HCT116 (cell line): ENCODE results near the gene DLG5. TPM values are rescaled to one million over a fixed set of nuclear protein-coding genes. Genes with fewer than 3 reads are reported as not detected.
A peak's percentile ranks its signal among the peaks of the same experiment; 100 is the strongest.

Experiments used
- ATAC-seq: fragments of 200-7000 bp; cut with Tn5 transposase; 2 replicates; pipeline ENCODE4 v1.9.1; 2020; ENCODE audit warnings: mild to moderate bottlenecking, moderate library complexity
- BruUV-seq: library from RNA; stranded (reverse); fragments of 400-500 nt; replicated peaks from 2 replicates; lab custom pipeline; 2021; lab: Mats Ljungman, UMichigan
- CTCF ChIA-PET: fragments of 300-600 bp; sonication (Branson Sonifier 250); formaldehyde crosslinking; loops from one replicate; lab custom pipeline; 2021; ENCODE audit warnings: antibody characterized with exemption; lab: Charles Lee
- POLR2A ChIA-PET: fragments of 300-600, 350-600 bp; sonication (Branson Sonifier 250); formaldehyde crosslinking; loops from one replicate; lab custom pipeline; 2021; ENCODE audit warnings: antibody characterized with exemption; lab: Charles Lee
- RAD21 ChIA-PET, 2 experiments: fragments of 300-600 bp; sonication (Branson Sonifier 250); formaldehyde crosslinking; loops; one replicate each; lab custom pipeline; 2023; ENCODE audit warnings: low total read pairs in 2 of 2; ENCODE audit not compliant: uncharacterized antibody in 2 of 2, unreplicated experiment in 2 of 2, low non-redundant PET in 1 of 2; lab: Charles Lee
- DNase-seq: peaks from one replicate; pipeline ENCODE4 v3.0.0-alpha.2; 2010; ENCODE audit warnings: low read depth, low spot score
- H2AFZ ChIP-seq: fragments of 200-600 bp; shearing (Covaris generic), sonication (generic); 2 replicates; pipeline ENCODE4 v1.6.1; 2017; ENCODE audit warnings: low read depth, mixed run types, mixed read lengths, antibody characterized with exemption, low read length; ENCODE audit not compliant: poor library complexity, severe bottlenecking
- H3K27ac ChIP-seq: 2 replicates; pipeline ENCODE4 v1.5.1; 2012; ENCODE audit warnings: low read depth, low read length
- H3K27me3 ChIP-seq: fragments of 200-600 bp; sonication (generic); 2 replicates; pipeline ENCODE4 v1.6.1; 2016; ENCODE audit warnings: mixed run types, low read length, mixed read lengths; ENCODE audit not compliant: insufficient read depth
- H3K36me3 ChIP-seq, 2 experiments: fragments of 200-500 bp in 1 of 2; fragments of 200-600 bp in 1 of 2; sonication (Bioruptor generic) in 1 of 2; sonication (generic) in 1 of 2; 2 replicates each; pipeline versions ENCODE4 v1.5.1 to v1.6.1; 2014 to 2016; ENCODE audit warnings: low read length in 2 of 2, inconsistent platforms in 1 of 2, mixed read lengths in 1 of 2, mixed run types in 1 of 2; ENCODE audit not compliant: insufficient read depth in 2 of 2, control insufficient read depth in 1 of 2
- H3K4me1 ChIP-seq, 2 experiments: fragments of 200-600 bp in 1 of 2; sonication (generic) in 1 of 2; 2 replicates each; pipeline versions ENCODE4 v1.5.1 to v1.6.1; 2012 to 2017; ENCODE audit warnings: low read length in 2 of 2, inconsistent platforms in 1 of 2, mild to moderate bottlenecking in 1 of 2, mixed read lengths in 1 of 2, mixed run types in 1 of 2, moderate library complexity in 1 of 2; ENCODE audit not compliant: insufficient read depth in 2 of 2, control insufficient read depth in 1 of 2
- H3K4me2 ChIP-seq: fragments of 200-600 bp; sonication (generic); 2 replicates; pipeline ENCODE4 v1.6.1; 2017; ENCODE audit warnings: mixed run types, low read length, mixed read lengths
- H3K4me3 ChIP-seq, 2 experiments: fragments of 200-600 bp in 1 of 2; sonication (generic) in 1 of 2; replicated peaks in 1 of 2; 2 replicates each; pipeline ENCODE4 v1.5.1; 2011 to 2016; ENCODE audit warnings: low read length in 2 of 2, control low read depth in 1 of 2, low read depth in 1 of 2, mild to moderate bottlenecking in 1 of 2, mixed read lengths in 1 of 2, mixed run types in 1 of 2
- H3K79me2 ChIP-seq: fragments of 200-600 bp; sonication (generic); 2 replicates; pipeline ENCODE4 v1.6.1; 2017; ENCODE audit warnings: mild to moderate bottlenecking, mixed run types, low read length, moderate library complexity, mixed read lengths; ENCODE audit not compliant: insufficient read depth
- H3K9ac ChIP-seq: fragments of 200-600 bp; sonication (generic); 2 replicates; pipeline ENCODE4 v1.6.1; 2016; ENCODE audit warnings: low read length, mixed read lengths
- H3K9me2 ChIP-seq: fragments of 200-600 bp; sonication (generic), shearing (Covaris generic); 2 replicates; pipeline ENCODE4 v1.6.1; 2017; ENCODE audit warnings: mixed run types, mild to moderate bottlenecking, moderate library complexity; ENCODE audit not compliant: insufficient read depth
- H3K9me3 ChIP-seq, 2 experiments: fragments of 200-500 bp in 1 of 2; fragments of 200-600 bp in 1 of 2; sonication (Bioruptor generic) in 1 of 2; sonication (generic) in 1 of 2; 2 replicates each; pipeline ENCODE4 v1.6.1; 2014 to 2017; ENCODE audit warnings: low read length in 2 of 2, mixed read lengths in 2 of 2, inconsistent platforms in 1 of 2, low read depth in 1 of 2, mild to moderate bottlenecking in 1 of 2, mixed run types in 1 of 2, moderate library complexity in 1 of 2; ENCODE audit not compliant: control insufficient read depth in 1 of 2, insufficient read depth in 1 of 2
- H4K20me1 ChIP-seq: fragments of 200-600 bp; sonication (generic), shearing (Covaris generic); 2 replicates; pipeline ENCODE4 v1.6.1; 2017; ENCODE audit warnings: mixed run types, mild to moderate bottlenecking, moderate library complexity; ENCODE audit not compliant: insufficient read depth
- CEBPB ChIP-seq: IDR thresholded peaks from 2 replicates; pipeline ENCODE4 v1.6.1; 2012; ENCODE audit warnings: low read depth
- EZH2phosphoT487 ChIP-seq: fragments of 200-600 bp; IDR thresholded peaks from 2 replicates; pipeline ENCODE4 v1.6.1; 2018; ENCODE audit warnings: antibody characterized with exemption, borderline replicate concordance
- MAX ChIP-seq: IDR thresholded peaks from 2 replicates; pipeline ENCODE4 v1.6.1; 2012
- REST ChIP-seq: IDR thresholded peaks from 2 replicates; pipeline ENCODE4 v1.6.1; 2012; ENCODE audit warnings: low read depth
- SIN3A ChIP-seq: IDR thresholded peaks from 2 replicates; pipeline ENCODE4 v1.6.1; 2012; ENCODE audit warnings: low read depth
- TCF7L2 ChIP-seq: IDR thresholded peaks from 2 replicates; pipeline ENCODE4 v1.7.0; 2011; ENCODE audit warnings: borderline replicate concordance, inconsistent platforms; ENCODE audit not compliant: insufficient read depth, insufficient read length; ENCODE audit errors: extremely low read depth
- YY1 ChIP-seq: IDR thresholded peaks from 2 replicates; pipeline ENCODE4 v1.6.1; 2011; ENCODE audit warnings: low read length, low read depth, moderate library complexity, mild to moderate bottlenecking; ENCODE audit not compliant: insufficient replicate concordance; ENCODE audit errors: extremely low read depth
- ZBTB33 ChIP-seq: IDR thresholded peaks from 2 replicates; pipeline ENCODE4 v1.6.1; 2011; ENCODE audit warnings: mild to moderate bottlenecking, low read length, moderate library complexity; ENCODE audit not compliant: insufficient replicate concordance; ENCODE audit errors: extremely low read depth
- ZNF274 ChIP-seq: fragments of 200-500 bp; sonication (Bioruptor generic); IDR thresholded peaks from 2 replicates; pipeline ENCODE4 v1.6.1; 2014; ENCODE audit warnings: mild to moderate bottlenecking, low read depth, low read length, inconsistent platforms
- intact Hi-C: fragments of 100-400 bp; cut with micrococcal nuclease; formaldehyde crosslinking; loops from 2 replicates; pipeline ENCODE4 v1.10.0; 2022
- total RNA-seq: library from RNA; stranded (reverse); gene quantifications from one replicate; pipeline ENCODE4 v1.2.1, GENCODE V29; 2021; ENCODE audit not compliant: unreplicated experiment
- TF ChIP-seq, protein P1 (sequence below), 3 experiments: fragments of 200-600 bp in 1 of 3; sonication (generic) in 1 of 3; IDR thresholded peaks in 2 of 3; conservative IDR thresholded peaks in 1 of 3; 2 replicates each; pipeline ENCODE4 v1.5.1; 2012 to 2017; ENCODE audit warnings: low read depth in 2 of 3, low read length in 2 of 3, antibody characterized with exemption in 1 of 3, borderline replicate concordance in 1 of 3, control low read depth in 1 of 3, mild to moderate bottlenecking in 1 of 3, mixed read lengths in 1 of 3, mixed run types in 1 of 3, moderate library complexity in 1 of 3; ENCODE audit not compliant: insufficient read depth in 1 of 3
- TF ChIP-seq, protein P2 (sequence below): IDR thresholded peaks from 2 replicates; pipeline ENCODE4 v1.6.1; 2012

Gene DLG5
- total RNA-seq, 1 experiment from 2014 or later: 44.8 TPM

DNA sequence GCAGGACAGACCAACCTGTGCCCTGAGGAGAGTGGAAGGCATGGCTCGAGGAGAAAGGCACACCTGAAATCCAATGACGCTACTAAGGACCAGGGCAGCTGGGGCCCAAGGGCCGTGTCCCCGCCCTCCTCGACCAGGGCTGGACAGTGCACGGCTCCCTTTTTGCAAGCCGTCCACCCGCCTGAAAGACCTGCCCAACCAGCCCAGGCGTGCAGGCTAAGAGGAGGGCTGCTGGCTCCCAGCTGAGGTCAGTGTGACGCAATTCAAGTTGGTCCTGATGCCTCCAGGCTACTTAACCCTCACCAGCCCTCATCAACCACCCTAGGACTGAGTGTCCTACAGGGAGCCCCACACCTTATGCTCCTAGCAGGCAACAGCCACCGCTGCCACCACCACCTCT, 69.3 kb downstream of the DLG5 start:
- RAD21 ChIA-PET: no interaction called here
- BruUV-seq: no TSS peak
- Histone ChIP-seq H3K9me3 (no peaks in the 10 kb centered on the region), H4K20me1 (0 out of 2 replicates have a peak, but pooled peaks cover 3% of the 10 kb centered on the region), H3K27me3 (no peaks in the 10 kb centered on the region), H3K36me3 (peaks cover 0 to 8% of the 10 kb centered on the region in 2 experiments; a peak in 2 of 4 replicates), H3K4me3 (no peak overlapping the region), H3K79me2 (peaks cover 16% of the 10 kb centered on the region), H3K4me2 (no peak overlapping the region), H3K27ac (no peak overlapping the region), H3K9ac (no peak overlapping the region), H3K4me1 (no peaks in the 10 kb centered on the region), H2AFZ (no peak overlapping the region), H3K9me2 (no peaks in the 10 kb centered on the region)
- CTCF ChIA-PET: no interaction called here
- DNase-seq (no peak), ATAC-seq (peak; percentile 34; the same call in 1 of the 2 replicates)
- TF ChIP-seq MAX (no peak), YY1 (no peak), CEBPB (peak; percentile 31; the same call in 1 of the 2 replicates)
- TF ChIP-seq, protein P1, sequence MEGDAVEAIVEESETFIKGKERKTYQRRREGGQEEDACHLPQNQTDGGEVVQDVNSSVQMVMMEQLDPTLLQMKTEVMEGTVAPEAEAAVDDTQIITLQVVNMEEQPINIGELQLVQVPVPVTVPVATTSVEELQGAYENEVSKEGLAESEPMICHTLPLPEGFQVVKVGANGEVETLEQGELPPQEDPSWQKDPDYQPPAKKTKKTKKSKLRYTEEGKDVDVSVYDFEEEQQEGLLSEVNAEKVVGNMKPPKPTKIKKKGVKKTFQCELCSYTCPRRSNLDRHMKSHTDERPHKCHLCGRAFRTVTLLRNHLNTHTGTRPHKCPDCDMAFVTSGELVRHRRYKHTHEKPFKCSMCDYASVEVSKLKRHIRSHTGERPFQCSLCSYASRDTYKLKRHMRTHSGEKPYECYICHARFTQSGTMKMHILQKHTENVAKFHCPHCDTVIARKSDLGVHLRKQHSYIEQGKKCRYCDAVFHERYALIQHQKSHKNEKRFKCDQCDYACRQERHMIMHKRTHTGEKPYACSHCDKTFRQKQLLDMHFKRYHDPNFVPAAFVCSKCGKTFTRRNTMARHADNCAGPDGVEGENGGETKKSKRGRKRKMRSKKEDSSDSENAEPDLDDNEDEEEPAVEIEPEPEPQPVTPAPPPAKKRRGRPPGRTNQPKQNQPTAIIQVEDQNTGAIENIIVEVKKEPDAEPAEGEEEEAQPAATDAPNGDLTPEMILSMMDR (IDR thresholded peaks at IDR 0.05 in 2 of 3, conservative IDR thresholded peaks at IDR 0.05 in 1 of 3; ENCODE audit: borderline replicate concordance in 1 of 3, insufficient read depth in 1 of 3, low read depth in 2 of 3, low read length in 2 of 3): no peak
- intact Hi-C loops: no loop called here
- POLR2A ChIA-PET: no interaction called here

GRCh38 chr10:77856566-77856965, 70.0 kb downstream of the DLG5 start:
- H3K9me2 ChIP-seq: no peaks in the 10 kb centered on the region
- H3K4me3 ChIP-seq: no peak overlapping the region
- intact Hi-C loops: no loop called here
- peaks cover 13% of the 10 kb centered on the region for H3K79me2 ChIP-seq
- ChIA-PET RAD21 (no interaction called here), CTCF (no interaction called here), POLR2A (no interaction called here)
- no peaks in the 10 kb centered on the region for H4K20me1 ChIP-seq
- no peaks in the 10 kb centered on the region for H3K4me1 ChIP-seq
- ATAC-seq (no peak), DNase-seq (no peak)
- TF ChIP-seq ZBTB33 (no peak), YY1 (no peak), SIN3A (no peak), ZNF274 (no peak), EZH2phosphoT487 (no peak), REST (no peak), TCF7L2 (no peak)
- TF ChIP-seq, protein P2, sequence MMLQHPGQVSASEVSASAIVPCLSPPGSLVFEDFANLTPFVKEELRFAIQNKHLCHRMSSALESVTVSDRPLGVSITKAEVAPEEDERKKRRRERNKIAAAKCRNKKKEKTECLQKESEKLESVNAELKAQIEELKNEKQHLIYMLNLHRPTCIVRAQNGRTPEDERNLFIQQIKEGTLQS: no peak
- H3K9me3 ChIP-seq: no peaks in the 10 kb centered on the region
- H3K4me2 ChIP-seq: no peak overlapping the region
- no peaks in the 10 kb centered on the region for H3K27me3 ChIP-seq
- H3K9ac ChIP-seq: no peak overlapping the region
- H3K27ac ChIP-seq: no peak overlapping the region
- BruUV-seq: no TSS peak
- H2AFZ ChIP-seq: no peak overlapping the region
- H3K36me3 ChIP-seq: peaks cover 0 to 8% of the 10 kb centered on the region in 2 experiments; a peak in 2 of 4 replicates
